ENCODE results near the gene MYL3.

Gene MYL3

GRCh38 chr3:46865031-46865507 lies 1.8 kb upstream of the MYL3 start:
- TF ChIP-seq, protein P1, sequence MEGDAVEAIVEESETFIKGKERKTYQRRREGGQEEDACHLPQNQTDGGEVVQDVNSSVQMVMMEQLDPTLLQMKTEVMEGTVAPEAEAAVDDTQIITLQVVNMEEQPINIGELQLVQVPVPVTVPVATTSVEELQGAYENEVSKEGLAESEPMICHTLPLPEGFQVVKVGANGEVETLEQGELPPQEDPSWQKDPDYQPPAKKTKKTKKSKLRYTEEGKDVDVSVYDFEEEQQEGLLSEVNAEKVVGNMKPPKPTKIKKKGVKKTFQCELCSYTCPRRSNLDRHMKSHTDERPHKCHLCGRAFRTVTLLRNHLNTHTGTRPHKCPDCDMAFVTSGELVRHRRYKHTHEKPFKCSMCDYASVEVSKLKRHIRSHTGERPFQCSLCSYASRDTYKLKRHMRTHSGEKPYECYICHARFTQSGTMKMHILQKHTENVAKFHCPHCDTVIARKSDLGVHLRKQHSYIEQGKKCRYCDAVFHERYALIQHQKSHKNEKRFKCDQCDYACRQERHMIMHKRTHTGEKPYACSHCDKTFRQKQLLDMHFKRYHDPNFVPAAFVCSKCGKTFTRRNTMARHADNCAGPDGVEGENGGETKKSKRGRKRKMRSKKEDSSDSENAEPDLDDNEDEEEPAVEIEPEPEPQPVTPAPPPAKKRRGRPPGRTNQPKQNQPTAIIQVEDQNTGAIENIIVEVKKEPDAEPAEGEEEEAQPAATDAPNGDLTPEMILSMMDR (IDR thresholded peaks at IDR 0.05; ENCODE audit: unreplicated experiment in 3 of 3), result no peak
- Mint-ChIP-seq H3K4me1 (peaks cover 42% of the 10 kb centered on the region), H3K36me3 (ENCODE audit: low read depth) (no peaks in the 10 kb centered on the region), H3K27ac (peak overlapping the region; percentile 27 to 73 (median 37)), H3K9me3 (no peaks in the 10 kb centered on the region), H3K27me3 (ENCODE audit: low read depth) (no peaks in the 10 kb centered on the region), H3K4me3 (peak overlapping the region in 1 of 3 experiments; percentile 30)

GRCh38 chr3:46864061-46864881 lies 1.0 kb upstream of the MYL3 start:
- Mint-ChIP-seq H3K4me3 (peak overlapping the region in 1 of 3 experiments; percentile 19), H3K36me3 (ENCODE audit: low read depth) (no peaks in the 10 kb centered on the region), H3K4me1 (peaks cover 41% of the 10 kb centered on the region), H3K9me3 (no peaks in the 10 kb centered on the region), H3K27ac (peak overlapping the region; percentile 27 to 73 (median 62)), H3K27me3 (ENCODE audit: low read depth) (no peaks in the 10 kb centered on the region)
- TF ChIP-seq, protein P1 (IDR thresholded peaks at IDR 0.05; ENCODE audit: unreplicated experiment in 3 of 3), result no peak

DNA sequence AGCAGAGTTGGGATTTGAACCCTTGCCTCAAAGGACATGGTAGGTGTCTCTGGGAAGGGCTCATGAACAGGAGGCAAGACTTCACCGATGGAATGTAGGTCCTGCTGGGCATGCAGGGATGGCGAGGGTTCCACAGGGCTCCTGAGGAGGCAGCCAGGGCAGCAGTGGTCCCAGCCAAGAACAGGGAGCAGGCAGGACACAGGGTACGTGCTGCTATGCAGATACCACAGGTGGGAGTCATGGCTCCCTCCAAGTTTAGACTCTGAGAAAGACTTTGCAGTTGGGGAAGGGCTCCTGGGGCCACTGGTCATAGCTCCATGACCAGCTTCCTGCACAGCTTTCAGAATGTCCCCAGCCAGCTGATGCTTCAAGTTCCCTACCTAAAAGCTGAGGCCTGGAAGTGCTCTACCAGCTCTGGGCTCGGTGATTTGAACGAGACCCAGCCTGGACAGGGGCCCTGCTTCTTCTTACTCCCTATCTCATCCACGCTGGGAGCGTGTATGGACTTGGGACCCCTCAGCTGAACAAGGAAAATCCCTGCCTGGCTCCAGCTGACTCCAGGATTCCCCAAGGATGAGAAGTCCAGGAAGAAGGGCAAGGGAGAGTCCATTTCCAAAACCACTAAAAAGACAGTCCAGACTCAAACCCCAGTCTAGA lies 747 bp downstream of the MYL3 start:
- TF ChIP-seq, protein P1 (IDR thresholded peaks at IDR 0.05; ENCODE audit: unreplicated experiment in 3 of 3), result no peak
- no peak overlapping the region for H3K27ac Mint-ChIP-seq
- no peaks in the 10 kb centered on the region for H3K36me3 Mint-ChIP-seq (ENCODE audit: low read depth)
- no peaks in the 10 kb centered on the region for H3K9me3 Mint-ChIP-seq
- H3K4me3 Mint-ChIP-seq, result no peak overlapping the region
- peaks cover 30% of the 10 kb centered on the region for H3K4me1 Mint-ChIP-seq
- H3K27me3 Mint-ChIP-seq (ENCODE audit: low read depth), result no peaks in the 10 kb centered on the region

DNA sequence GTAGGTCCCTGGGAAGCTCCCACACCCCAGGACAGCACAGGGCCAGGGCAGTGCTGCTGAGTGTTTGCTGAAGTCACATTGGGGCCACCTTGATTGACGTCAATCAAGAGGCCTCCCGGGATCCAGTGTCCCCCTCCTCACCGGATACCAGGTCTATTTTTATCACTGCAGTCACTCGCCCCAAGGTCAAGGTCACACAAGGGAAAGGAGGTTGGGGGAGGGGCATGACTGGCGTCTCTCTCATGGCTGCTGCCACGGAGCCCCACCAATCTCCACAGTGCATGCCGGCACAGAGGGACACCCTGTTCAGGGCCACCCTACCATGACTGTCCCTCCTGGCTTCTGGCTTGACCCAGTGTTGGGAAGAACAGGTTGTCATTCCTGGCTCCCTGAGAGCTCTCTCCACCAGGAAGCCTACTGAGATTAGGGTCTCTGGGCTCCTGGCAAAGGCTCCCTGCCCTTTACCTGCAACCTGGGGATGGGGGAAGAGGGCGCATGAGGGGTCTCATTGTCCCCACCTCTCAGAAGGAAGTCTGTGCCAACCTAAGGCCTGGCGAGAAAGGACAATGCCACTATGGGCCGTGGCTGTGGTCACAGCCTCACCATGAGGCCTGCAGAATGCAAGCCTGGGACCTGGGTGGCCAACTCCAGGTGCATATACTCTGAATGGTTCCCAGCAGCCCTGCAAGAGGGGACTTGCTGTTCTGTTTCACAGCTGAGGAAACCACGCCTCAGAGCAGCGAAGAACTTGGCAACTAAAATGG lies 1.5 kb downstream of the MYL3 start:
- Mint-ChIP-seq H3K9me3 (no peaks in the 10 kb centered on the region), H3K4me3 (no peak overlapping the region), H3K4me1 (peaks cover 27% of the 10 kb centered on the region), H3K36me3 (ENCODE audit: low read depth) (no peaks in the 10 kb centered on the region), H3K27me3 (ENCODE audit: low read depth) (no peaks in the 10 kb centered on the region), H3K27ac (no peak overlapping the region)
- TF ChIP-seq, protein P1 (IDR thresholded peaks at IDR 0.05; ENCODE audit: unreplicated experiment in 3 of 3), result no peak

DNA sequence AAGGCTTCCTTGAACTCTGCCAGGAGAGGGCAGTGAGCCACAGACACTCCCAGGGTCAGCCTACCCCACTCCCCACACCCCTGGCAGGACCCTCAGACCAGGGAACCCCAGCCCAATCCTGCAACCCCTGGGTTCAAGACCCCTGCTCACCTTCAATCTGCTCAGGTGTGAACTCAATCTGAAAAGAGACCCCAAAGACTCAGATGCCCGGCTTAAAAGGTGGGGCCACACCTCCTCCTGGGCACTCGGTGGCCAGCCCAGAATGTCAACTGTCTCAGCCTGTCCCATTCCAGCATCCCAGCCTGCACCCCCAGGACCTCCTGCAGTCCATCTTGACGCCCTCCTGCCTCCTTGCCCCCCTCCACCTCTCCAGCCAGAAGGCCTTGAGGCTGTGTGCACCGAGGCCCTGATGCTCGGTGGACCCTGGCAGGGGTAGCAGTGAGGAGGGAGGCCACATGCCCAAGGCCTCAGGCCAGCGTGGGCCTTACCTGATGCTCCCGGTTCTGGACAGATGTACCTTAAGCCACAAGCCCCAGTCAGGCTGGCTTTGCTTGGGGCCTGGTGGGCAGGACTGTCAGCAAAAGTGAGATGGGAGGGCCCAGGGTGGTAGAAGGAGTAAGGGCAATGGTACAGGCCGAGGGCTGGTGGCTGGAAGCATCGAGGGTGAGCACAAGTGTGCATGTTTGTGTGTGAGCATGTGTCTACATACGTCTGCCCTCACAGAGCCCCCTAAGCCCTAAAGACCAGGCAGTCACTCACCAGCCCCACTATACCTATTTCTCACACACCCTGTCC lies 2.2 kb downstream of the MYL3 start:
- Mint-ChIP-seq H3K4me3 (no peak overlapping the region), H3K36me3 (ENCODE audit: low read depth) (no peaks in the 10 kb centered on the region), H3K4me1 (peaks cover 29% of the 10 kb centered on the region), H3K9me3 (no peaks in the 10 kb centered on the region), H3K27ac (no peak overlapping the region), H3K27me3 (ENCODE audit: low read depth) (no peaks in the 10 kb centered on the region)
- TF ChIP-seq, protein P1 (IDR thresholded peaks at IDR 0.05; ENCODE audit: unreplicated experiment in 3 of 3), result no peak
